ENCODE measurements around the gene MT1H.
"Not testable (repeated sequence)": the region's sequence is repeated elsewhere in the genome, so short reads cannot be mapped to it uniquely, and the experiment has no call there.

The MT1H gene

DNA sequence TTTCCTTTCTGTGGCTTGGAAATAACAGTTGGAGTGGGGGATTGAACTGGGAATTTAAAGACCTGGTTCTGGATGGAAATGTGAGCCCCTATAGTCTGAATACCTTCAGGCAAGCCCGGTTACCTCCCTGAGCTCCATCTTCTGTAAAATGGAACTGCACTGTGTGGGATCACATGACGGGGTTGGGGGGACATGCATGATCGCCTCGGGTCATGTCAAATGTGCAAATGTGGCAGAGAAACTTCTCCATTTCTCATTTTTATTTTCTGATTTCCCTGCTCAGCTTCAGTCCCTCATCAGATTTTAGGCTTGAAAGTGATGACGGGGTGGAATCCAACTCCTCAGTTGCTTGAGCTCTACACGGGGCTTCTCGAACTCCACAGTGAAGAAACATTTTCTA lies 16.4 kb upstream of the MT1H start:
- H3K4me3 ChIP-seq (ENCODE audit: low read length), result no peak overlapping the region
- no peak for DNase-seq (ENCODE audit: low read depth)
- TF ChIP-seq, protein P1, sequence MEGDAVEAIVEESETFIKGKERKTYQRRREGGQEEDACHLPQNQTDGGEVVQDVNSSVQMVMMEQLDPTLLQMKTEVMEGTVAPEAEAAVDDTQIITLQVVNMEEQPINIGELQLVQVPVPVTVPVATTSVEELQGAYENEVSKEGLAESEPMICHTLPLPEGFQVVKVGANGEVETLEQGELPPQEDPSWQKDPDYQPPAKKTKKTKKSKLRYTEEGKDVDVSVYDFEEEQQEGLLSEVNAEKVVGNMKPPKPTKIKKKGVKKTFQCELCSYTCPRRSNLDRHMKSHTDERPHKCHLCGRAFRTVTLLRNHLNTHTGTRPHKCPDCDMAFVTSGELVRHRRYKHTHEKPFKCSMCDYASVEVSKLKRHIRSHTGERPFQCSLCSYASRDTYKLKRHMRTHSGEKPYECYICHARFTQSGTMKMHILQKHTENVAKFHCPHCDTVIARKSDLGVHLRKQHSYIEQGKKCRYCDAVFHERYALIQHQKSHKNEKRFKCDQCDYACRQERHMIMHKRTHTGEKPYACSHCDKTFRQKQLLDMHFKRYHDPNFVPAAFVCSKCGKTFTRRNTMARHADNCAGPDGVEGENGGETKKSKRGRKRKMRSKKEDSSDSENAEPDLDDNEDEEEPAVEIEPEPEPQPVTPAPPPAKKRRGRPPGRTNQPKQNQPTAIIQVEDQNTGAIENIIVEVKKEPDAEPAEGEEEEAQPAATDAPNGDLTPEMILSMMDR (IDR thresholded peaks at IDR 0.05; ENCODE audit: insufficient read depth, low read depth, low read length, missing control alignments), result no peak

DNA sequence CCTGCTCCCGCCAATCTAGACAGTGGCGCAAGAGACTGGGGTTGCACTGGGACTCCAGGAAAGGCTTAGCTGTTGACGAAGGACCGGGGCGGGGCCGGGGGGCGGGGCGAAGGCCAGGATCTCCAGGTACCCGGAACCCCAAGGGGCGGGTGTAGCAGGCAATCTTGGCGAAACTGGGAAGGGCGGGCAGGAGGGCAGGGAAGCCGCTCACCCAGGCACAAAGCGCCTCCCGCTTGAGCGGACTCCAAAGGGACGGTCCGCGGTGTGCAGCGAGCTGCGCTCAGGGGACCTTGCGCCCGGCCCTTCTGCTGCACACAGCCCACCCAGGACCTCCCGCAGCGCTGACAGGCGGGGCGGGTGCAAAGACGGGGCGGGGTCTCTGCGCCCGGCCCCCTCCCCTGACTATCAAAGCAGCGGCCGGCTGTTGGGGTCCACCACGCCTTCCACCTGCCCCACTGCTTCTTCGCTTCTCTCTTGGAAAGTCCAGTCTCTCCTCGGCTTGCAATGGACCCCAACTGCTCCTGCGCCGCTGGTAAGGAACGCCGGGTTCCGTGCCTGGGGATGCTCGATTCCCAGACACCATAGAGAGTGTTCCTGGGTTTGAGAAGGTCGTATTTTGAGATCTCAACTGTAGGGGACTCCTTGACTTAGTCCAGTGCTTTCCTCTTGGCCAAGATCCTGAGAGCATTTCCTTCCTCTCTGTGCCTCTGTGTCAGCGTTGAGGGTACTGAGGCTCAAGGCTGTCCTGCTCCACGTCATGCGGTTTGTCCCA lies 11.9 kb upstream of the MT1H start, which contains the start of gene MT1F:
Gene MT1F (plus strand): TSS at position 405 of the 772 bp plus-strand sequence. CDS start 100 bp downstream, at position 505.
- TF ChIP-seq, protein P1 (IDR thresholded peaks at IDR 0.05; ENCODE audit: insufficient read depth, low read depth, low read length, missing control alignments), result no peak
- H3K4me3 ChIP-seq (ENCODE audit: low read length), result peak within 1 kb of the TSS; percentile 43
- peak; percentile 91 for DNase-seq (ENCODE audit: low read depth)

DNA sequence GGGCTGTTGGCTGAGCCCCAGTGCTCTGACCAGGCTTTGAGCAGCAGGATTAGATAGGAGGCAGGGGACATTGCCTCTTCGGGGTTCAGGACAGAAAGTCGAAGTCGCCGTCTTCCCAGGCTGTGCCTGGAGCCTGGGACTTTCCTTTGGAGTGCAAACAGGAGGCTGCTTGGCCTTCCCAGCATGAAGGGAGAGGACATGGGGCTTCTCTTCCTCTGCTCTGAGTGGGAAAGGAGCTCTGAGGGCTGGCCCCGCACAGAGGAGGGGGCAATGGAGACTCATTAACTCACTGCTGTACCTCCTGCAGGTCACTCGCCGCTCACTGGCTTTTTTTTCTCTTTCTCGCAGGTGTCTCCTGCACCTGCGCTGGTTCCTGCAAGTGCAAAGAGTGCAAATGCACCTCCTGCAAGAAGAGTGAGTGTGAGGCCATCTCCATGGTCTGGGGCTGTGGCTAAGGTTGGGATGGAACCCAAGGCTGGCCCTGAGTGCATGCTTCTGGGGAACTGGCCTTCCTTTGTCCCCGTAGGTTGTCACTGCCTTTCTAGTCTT lies 11.2 kb upstream of the MT1H start:
- TF ChIP-seq, protein P1 (IDR thresholded peaks at IDR 0.05; ENCODE audit: insufficient read depth, low read depth, low read length, missing control alignments), result no peak
- DNase-seq (ENCODE audit: low read depth), result no peak
- H3K4me3 ChIP-seq (ENCODE audit: low read length), result peak overlapping the region; percentile 43

DNA sequence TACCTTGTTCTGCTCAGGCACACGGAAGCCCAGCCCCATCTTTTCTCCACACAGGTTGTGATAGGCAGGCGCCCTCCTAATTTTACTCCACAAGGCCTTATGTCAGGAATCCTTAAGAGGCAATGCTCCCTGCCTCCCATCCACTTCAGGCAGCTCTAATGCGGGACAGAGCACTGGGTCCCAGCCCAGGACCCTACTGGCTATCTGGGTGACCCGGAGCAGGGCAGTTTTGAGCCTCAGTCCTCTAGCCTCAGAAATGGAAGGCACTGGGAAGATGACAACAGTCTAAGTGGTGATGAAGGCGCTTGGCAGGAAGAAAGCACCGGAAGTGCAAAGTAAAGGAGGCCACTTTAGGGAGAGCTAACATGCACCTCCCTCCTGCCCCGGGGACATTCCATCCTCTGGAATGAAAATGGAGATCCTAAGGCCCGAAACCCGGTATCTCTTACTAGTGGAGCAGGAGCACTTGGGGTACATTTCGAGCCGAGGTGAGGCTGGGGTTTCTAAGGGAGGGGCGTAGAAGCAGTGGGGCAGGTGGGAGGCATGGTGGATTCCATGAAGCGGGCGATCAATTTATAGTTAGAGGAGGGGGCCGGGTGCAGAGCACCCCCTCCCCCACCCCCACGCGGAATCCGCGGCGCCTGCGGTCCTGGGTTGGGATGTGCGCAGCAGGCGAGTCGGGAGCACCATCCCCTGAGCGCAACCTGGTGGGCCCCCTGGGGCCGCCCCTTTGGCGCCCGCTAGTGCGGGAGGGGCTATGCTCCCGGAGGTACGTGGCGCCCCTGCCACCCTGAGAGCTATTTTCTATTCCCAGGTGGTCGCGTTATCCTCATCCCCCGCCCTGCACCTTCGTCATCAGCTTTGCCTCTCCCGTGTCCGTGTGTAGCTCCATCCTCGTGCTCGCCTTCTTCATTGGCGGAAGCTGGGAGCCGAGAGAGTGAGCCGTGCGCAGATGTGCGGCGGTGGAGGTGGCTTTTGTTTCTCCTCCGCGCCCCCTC lies 7.0 kb upstream of the MT1H start:
- H3K4me3 ChIP-seq (ENCODE audit: low read length), result no peak overlapping the region
- TF ChIP-seq, protein P1 (IDR thresholded peaks at IDR 0.05; ENCODE audit: insufficient read depth, low read depth, low read length, missing control alignments), result no peak
- DNase-seq (ENCODE audit: low read depth), result no peak

DNA sequence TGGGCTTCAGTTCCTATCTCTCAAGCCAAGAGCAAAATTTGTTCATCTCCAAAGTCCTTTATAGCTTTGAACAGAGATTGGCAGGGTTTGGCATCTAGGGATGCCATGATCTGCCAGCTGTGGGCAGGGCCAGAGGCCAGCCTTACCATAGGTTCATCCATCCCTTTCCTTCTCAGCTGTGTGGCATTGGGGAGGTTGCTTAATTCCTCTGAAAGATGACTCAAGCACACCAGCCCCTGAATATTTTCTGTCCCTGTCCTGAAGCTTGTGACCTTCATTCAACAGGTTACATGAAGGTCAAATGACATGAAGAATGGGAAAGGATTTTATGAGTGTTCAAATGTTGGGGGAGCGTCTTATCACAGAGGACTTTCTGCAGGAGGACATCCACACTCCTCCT lies 5.1 kb upstream of the MT1H start:
- TF ChIP-seq, protein P1 (IDR thresholded peaks at IDR 0.05; ENCODE audit: insufficient read depth, low read depth, low read length, missing control alignments), result no peak
- DNase-seq (ENCODE audit: low read depth), result no peak
- H3K4me3 ChIP-seq (ENCODE audit: low read length), result no peak overlapping the region

DNA sequence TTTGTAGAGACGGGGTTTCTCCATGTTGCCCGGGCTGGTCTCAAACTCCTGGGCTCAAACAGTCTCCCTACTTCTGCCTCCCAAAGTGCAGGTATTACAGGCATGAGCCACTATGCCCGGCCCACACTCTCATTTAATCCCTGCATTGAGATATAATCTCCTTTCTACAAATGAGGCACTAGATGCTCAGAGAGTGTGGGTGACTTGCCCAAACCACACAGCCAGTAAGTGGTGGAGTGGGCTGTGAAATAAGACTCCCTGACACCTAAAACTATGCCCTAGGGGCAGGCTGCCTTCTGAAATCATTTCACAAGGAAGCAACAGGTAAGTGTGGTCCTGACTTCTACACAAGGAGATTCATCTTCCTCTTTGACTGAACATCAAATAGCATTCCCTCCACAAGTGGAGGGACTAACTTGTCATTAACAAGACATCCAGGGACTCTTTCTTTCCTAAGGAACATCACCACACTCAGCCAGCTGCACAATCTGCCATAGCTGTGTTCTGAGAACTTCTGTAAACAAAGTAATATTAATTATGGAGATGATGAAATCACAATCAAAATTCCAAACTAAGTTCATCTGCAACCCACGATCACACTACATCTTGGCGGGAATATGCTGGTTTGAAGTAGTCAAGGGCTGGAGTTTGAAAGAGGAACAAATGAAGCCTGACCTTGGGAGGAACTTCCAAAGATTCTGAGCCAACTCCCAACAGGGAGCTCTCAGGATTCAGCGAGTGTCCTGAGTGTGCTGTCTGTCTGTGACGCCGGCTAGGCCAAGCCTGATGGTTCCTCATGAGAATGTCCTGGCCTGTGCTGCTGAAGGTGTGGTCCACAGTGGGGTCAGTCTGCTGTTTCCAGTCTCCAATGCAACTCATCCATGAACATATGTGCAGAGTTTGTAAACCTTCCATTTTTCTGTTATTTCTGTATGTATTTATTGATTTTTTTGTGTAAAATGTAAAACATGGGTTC lies 4.0 kb upstream of the MT1H start:
- not testable (repeated sequence) for DNase-seq (ENCODE audit: low read depth); H3K4me3 ChIP-seq (ENCODE audit: low read length)
